ENCODE data around the gene KDR. TPM values are rescaled to one million over a fixed set of nuclear protein-coding genes. Genes with fewer than 3 reads are reported as not detected.

The KDR gene
- polyA plus RNA-seq, 1 donor from 2014 or later: not detected

DNA sequence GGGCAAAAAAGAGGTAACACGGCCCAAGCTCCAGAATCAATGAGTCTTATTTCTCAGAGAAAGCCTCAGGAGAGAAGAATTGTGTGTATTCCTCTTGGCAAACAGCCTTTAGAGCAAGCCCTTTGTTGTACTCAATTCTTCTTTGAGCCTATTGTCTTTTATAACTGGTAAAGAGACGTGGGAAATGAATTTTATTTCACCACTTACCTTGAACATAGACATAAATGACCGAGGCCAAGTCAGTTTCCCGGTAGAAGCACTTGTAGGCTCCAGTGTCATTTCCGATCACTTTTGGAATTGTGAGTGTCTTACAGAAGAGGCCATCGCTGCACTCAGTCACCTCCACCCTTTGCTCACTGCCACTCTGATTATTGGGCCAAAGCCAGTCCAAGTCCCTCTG is 7.0 kb downstream of the KDR start:
- H3K9ac ChIP-seq (ENCODE audit: low read length): no peak overlapping the region
- H3K4me3 ChIP-seq (ENCODE audit: low read length): no peak overlapping the region
- no peaks in the 10 kb centered on the region for H4K20me1 ChIP-seq (ENCODE audit: insufficient read depth)
- H2AFZ ChIP-seq (ENCODE audit: low read depth, low read length): no peak overlapping the region
- no peaks in the 10 kb centered on the region for H3K36me3 ChIP-seq (ENCODE audit: insufficient read depth, low read length)
- no peaks in the 10 kb centered on the region for H3K79me2 ChIP-seq (replicated peaks; ENCODE audit: insufficient read depth, low read length)
- H3K9me3 ChIP-seq (ENCODE audit: low read length): no peaks in the 10 kb centered on the region
- H3K27ac ChIP-seq (ENCODE audit: low read length): no peak overlapping the region
- H3K27me3 ChIP-seq (ENCODE audit: insufficient read depth, low read depth, low read length): peaks cover 1% of the 10 kb centered on the region
- TF ChIP-seq, protein P1, sequence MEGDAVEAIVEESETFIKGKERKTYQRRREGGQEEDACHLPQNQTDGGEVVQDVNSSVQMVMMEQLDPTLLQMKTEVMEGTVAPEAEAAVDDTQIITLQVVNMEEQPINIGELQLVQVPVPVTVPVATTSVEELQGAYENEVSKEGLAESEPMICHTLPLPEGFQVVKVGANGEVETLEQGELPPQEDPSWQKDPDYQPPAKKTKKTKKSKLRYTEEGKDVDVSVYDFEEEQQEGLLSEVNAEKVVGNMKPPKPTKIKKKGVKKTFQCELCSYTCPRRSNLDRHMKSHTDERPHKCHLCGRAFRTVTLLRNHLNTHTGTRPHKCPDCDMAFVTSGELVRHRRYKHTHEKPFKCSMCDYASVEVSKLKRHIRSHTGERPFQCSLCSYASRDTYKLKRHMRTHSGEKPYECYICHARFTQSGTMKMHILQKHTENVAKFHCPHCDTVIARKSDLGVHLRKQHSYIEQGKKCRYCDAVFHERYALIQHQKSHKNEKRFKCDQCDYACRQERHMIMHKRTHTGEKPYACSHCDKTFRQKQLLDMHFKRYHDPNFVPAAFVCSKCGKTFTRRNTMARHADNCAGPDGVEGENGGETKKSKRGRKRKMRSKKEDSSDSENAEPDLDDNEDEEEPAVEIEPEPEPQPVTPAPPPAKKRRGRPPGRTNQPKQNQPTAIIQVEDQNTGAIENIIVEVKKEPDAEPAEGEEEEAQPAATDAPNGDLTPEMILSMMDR (IDR thresholded peaks at IDR 0.05; ENCODE audit: poor library complexity, severe bottlenecking): no peak
- TF ChIP-seq, protein P2, sequence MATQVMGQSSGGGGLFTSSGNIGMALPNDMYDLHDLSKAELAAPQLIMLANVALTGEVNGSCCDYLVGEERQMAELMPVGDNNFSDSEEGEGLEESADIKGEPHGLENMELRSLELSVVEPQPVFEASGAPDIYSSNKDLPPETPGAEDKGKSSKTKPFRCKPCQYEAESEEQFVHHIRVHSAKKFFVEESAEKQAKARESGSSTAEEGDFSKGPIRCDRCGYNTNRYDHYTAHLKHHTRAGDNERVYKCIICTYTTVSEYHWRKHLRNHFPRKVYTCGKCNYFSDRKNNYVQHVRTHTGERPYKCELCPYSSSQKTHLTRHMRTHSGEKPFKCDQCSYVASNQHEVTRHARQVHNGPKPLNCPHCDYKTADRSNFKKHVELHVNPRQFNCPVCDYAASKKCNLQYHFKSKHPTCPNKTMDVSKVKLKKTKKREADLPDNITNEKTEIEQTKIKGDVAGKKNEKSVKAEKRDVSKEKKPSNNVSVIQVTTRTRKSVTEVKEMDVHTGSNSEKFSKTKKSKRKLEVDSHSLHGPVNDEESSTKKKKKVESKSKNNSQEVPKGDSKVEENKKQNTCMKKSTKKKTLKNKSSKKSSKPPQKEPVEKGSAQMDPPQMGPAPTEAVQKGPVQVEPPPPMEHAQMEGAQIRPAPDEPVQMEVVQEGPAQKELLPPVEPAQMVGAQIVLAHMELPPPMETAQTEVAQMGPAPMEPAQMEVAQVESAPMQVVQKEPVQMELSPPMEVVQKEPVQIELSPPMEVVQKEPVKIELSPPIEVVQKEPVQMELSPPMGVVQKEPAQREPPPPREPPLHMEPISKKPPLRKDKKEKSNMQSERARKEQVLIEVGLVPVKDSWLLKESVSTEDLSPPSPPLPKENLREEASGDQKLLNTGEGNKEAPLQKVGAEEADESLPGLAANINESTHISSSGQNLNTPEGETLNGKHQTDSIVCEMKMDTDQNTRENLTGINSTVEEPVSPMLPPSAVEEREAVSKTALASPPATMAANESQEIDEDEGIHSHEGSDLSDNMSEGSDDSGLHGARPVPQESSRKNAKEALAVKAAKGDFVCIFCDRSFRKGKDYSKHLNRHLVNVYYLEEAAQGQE (IDR thresholded peaks at IDR 0.05; ENCODE audit: borderline replicate concordance): no peak
- TF ChIP-seq SMC3 (conservative IDR thresholded peaks at IDR 0.05; ENCODE audit: poor library complexity): no peak
- TF ChIP-seq EP300 (conservative IDR thresholded peaks at IDR 0.05; ENCODE audit: poor library complexity, severe bottlenecking): no peak
- no peak for TF ChIP-seq MXI1 (conservative IDR thresholded peaks at IDR 0.05; ENCODE audit: poor library complexity, severe bottlenecking)
- TF ChIP-seq RAD21 (conservative IDR thresholded peaks at IDR 0.05): no peak
- no peak for TF ChIP-seq POLR2AphosphoS5 (IDR thresholded peaks at IDR 0.05)
- TF ChIP-seq TAF1 (IDR thresholded peaks at IDR 0.05; ENCODE audit: low read depth): no peak
- TF ChIP-seq EZH2 (IDR thresholded peaks at IDR 0.05; ENCODE audit: borderline replicate concordance, insufficient read depth, low read length, poor library complexity, severe bottlenecking): no peak
- no peak overlapping the region for H3K4me2 ChIP-seq (ENCODE audit: low read length)
- H3K9me2 ChIP-seq (ENCODE audit: insufficient read depth, low read length): no peaks in the 10 kb centered on the region
- no peaks in the 10 kb centered on the region for H3F3A ChIP-seq (ENCODE audit: insufficient read depth, low read length, poor library complexity, severe bottlenecking)

DNA sequence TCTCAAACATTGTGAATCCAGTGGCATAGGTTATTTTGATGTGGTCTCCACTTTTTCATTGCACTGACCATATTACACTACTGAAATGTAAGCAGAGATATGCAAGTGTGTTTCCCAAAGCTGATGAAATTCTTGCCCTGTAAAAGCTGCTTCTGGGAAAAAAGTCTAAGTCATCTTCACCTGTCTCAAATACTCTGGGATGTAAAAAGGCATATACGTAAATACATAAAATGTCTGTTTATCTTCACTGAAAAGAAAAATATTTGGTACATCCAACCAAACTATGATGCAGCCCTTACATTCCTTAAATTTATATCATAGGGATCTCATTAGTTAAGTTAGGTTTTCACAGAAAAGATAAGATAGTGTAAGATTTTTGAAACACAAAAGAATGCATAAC is 7.9 kb downstream of the KDR start:
- no peak overlapping the region for H2AFZ ChIP-seq (ENCODE audit: low read depth, low read length)
- no peak overlapping the region for H3K27ac ChIP-seq (ENCODE audit: low read length)
- no peaks in the 10 kb centered on the region for H3K79me2 ChIP-seq (replicated peaks; ENCODE audit: insufficient read depth, low read length)
- no peaks in the 10 kb centered on the region for H3K36me3 ChIP-seq (ENCODE audit: insufficient read depth, low read length)
- no peaks in the 10 kb centered on the region for H4K20me1 ChIP-seq (ENCODE audit: insufficient read depth)
- H3K27me3 ChIP-seq (ENCODE audit: insufficient read depth, low read depth, low read length): no peaks in the 10 kb centered on the region
- no peak overlapping the region for H3K9ac ChIP-seq (ENCODE audit: low read length)
- H3K9me2 ChIP-seq (ENCODE audit: insufficient read depth, low read length): no peaks in the 10 kb centered on the region
- TF ChIP-seq, protein P1 (IDR thresholded peaks at IDR 0.05; ENCODE audit: poor library complexity, severe bottlenecking): no peak
- TF ChIP-seq EZH2 (IDR thresholded peaks at IDR 0.05; ENCODE audit: borderline replicate concordance, insufficient read depth, low read length, poor library complexity, severe bottlenecking) (no peak), POLR2AphosphoS5 (IDR thresholded peaks at IDR 0.05) (no peak), EP300 (conservative IDR thresholded peaks at IDR 0.05; ENCODE audit: poor library complexity, severe bottlenecking) (no peak), MXI1 (conservative IDR thresholded peaks at IDR 0.05; ENCODE audit: poor library complexity, severe bottlenecking) (no peak), SMC3 (conservative IDR thresholded peaks at IDR 0.05; ENCODE audit: poor library complexity) (no peak), RAD21 (conservative IDR thresholded peaks at IDR 0.05) (no peak)
- TF ChIP-seq, protein P2 (IDR thresholded peaks at IDR 0.05; ENCODE audit: borderline replicate concordance): no peak
- H3K4me3 ChIP-seq (ENCODE audit: low read length): no peak overlapping the region
- no peaks in the 10 kb centered on the region for H3K9me3 ChIP-seq (ENCODE audit: low read length)
- no peak overlapping the region for H3K4me2 ChIP-seq (ENCODE audit: low read length)
- no peaks in the 10 kb centered on the region for H3F3A ChIP-seq (ENCODE audit: insufficient read depth, low read length, poor library complexity, severe bottlenecking)

Measured in neural cell (in vitro differentiated cells).